Stimulated activated naive CD8-positive, alpha-beta T cell treated with anti-CD3 and anti-CD28 coated beads, Interleukin-15, Interleukin-2, amounts not matched to agents 100 ng/mL and 50 ng/mL, for 24 hours (primary cell): Measurements from ENCODE around the gene TTYH3.

Experiments used
- H3K27ac Mint-ChIP-seq: one replicate; pipeline ENCODE4 v1.8.0; 2021; ENCODE audit warnings: mild to moderate bottlenecking, mixed read lengths
- H3K27me3 Mint-ChIP-seq: one replicate; pipeline ENCODE4 v1.8.0; 2021; ENCODE audit warnings: mixed read lengths
- H3K36me3 Mint-ChIP-seq: one replicate; pipeline ENCODE4 v1.8.0; 2021; ENCODE audit warnings: low read depth, mixed read lengths
- H3K4me1 Mint-ChIP-seq: one replicate; pipeline ENCODE4 v1.8.0; 2021; ENCODE audit warnings: low read depth, mixed read lengths
- H3K4me3 Mint-ChIP-seq: one replicate; pipeline ENCODE4 v1.8.0; 2021; ENCODE audit warnings: mild to moderate bottlenecking, mixed read lengths
- H3K9me3 Mint-ChIP-seq: one replicate; pipeline ENCODE4 v1.8.0; 2021; ENCODE audit warnings: mixed read lengths

Gene TTYH3

DNA sequence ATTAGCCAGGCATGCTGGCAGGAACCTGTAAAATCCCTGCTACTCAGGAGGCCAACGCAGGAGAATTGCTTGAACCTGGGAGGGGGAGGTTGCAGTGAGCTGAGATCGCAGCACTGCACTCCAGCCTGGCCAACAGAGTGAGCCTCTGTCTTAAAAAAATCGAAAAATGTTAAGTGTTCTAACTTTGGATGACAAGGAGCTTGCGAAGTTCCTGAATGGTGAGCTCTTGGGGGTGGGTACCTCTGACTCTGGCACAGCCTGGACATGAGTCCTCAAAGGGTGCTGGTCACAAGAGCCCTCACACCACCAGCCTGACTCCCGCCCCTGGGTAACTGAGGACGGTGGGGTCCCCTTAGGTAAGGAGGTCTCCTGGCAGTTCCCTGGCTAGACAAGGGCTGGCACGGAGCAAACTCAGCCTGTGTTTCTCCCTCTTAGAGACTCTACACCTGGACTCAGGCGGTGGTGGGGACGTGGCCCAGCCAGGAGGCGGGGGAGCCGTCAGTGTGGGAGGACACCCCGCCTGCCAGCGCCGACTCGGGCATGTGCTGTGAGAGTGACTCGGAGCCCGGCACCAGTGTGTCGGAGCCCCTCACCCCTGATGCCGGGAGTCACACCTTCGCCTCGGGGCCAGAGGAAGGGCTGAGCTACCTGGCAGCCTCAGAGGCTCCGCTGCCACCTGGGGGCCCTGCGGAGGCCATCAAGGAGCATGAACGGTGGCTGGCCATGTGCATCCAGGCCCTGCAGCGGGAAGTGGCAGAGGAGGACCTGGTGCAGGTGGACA lies 80.3 kb downstream of the TTYH3 start:
- Mint-ChIP-seq H3K9me3 (no peaks in the 10 kb centered on the region), H3K4me3 (no peak overlapping the region), H3K27ac (no peak overlapping the region), H3K4me1 (peaks cover 50% of the 10 kb centered on the region), H3K36me3 (peaks cover 10% of the 10 kb centered on the region), H3K27me3 (peaks cover 29% of the 10 kb centered on the region)

GRCh38 chr7:2713370-2713769 lies 81.6 kb downstream of the TTYH3 start:
- peaks cover 29% of the 10 kb centered on the region for H3K27me3 Mint-ChIP-seq
- no peak overlapping the region for H3K4me3 Mint-ChIP-seq
- H3K4me1 Mint-ChIP-seq: peaks cover 63% of the 10 kb centered on the region
- no peaks in the 10 kb centered on the region for H3K9me3 Mint-ChIP-seq
- no peak overlapping the region for H3K27ac Mint-ChIP-seq
- H3K36me3 Mint-ChIP-seq: peaks cover 13% of the 10 kb centered on the region

GRCh38 chr7:2713978-2714377 lies 82.2 kb downstream of the TTYH3 start:
- H3K9me3 Mint-ChIP-seq: no peaks in the 10 kb centered on the region
- no peak overlapping the region for H3K4me3 Mint-ChIP-seq
- H3K27me3 Mint-ChIP-seq: peaks cover 29% of the 10 kb centered on the region
- H3K4me1 Mint-ChIP-seq: peaks cover 69% of the 10 kb centered on the region
- H3K36me3 Mint-ChIP-seq: peaks cover 13% of the 10 kb centered on the region
- no peak overlapping the region for H3K27ac Mint-ChIP-seq
